Skeletal muscle satellite cell (primary cell): ENCODE measurements around the gene CASP1.
"Not testable (repeated sequence)": the region's sequence is repeated elsewhere in the genome, so short reads cannot be mapped to it uniquely, and the experiment has no call there.

Experiments
- H3K27me3 ChIP-seq: 2 replicates; pipeline ENCODE4 v1.7.0; 2013; ENCODE audit warnings: low read length; ENCODE audit not compliant: control insufficient read depth, insufficient read depth
- H3K36me3 ChIP-seq: 2 replicates; pipeline ENCODE4 v1.7.0; 2013; ENCODE audit warnings: mild to moderate bottlenecking, control low read depth, low read length; ENCODE audit not compliant: insufficient read depth
- H3K4me1 ChIP-seq: 2 replicates; pipeline ENCODE4 v1.7.0; 2013; ENCODE audit warnings: low read length; ENCODE audit not compliant: control insufficient read depth, insufficient read depth
- H3K4me2 ChIP-seq: 2 replicates; pipeline ENCODE4 v1.7.0; 2013; ENCODE audit warnings: mild to moderate bottlenecking, low read length
- H3K4me3 ChIP-seq: 2 replicates; pipeline ENCODE4 v1.7.0; 2013; ENCODE audit warnings: low read length
- H3K9ac ChIP-seq: 2 replicates; pipeline ENCODE4 v1.7.0; 2013; ENCODE audit warnings: mild to moderate bottlenecking, low read depth, low read length, moderate library complexity
- H3K9me3 ChIP-seq: replicated peaks from 2 replicates; pipeline ENCODE4 v1.7.0; 2013; ENCODE audit warnings: mild to moderate bottlenecking, control low read depth, low read length

Gene CASP1

GRCh38 chr11:105069749-105070148, 34.8 kb upstream of the CASP1 start:
- not testable (repeated sequence) for H3K4me1 ChIP-seq

GRCh38 chr11:105063245-105063941, 28.4 kb upstream of the CASP1 start:
- H3K27me3 ChIP-seq, H3K4me3 ChIP-seq, H3K4me1 ChIP-seq, H3K4me2 ChIP-seq, H3K9me3 ChIP-seq, H3K9ac ChIP-seq, H3K36me3 ChIP-seq: not testable (repeated sequence)

More at GRCh38 chr11:105069749-105070148, 34.8 kb upstream of the CASP1 start:
- not testable (repeated sequence) for H3K4me2 ChIP-seq, H3K9me3 ChIP-seq, H3K4me3 ChIP-seq, H3K9ac ChIP-seq, H3K36me3 ChIP-seq, H3K27me3 ChIP-seq

- no peak overlapping the region for H3K4me3 ChIP-seq
- H3K9ac ChIP-seq: no peak overlapping the region
- no peak overlapping the region for H3K4me2 ChIP-seq
- H3K9me3 ChIP-seq: no peaks in the 10 kb centered on the region
- no peaks in the 10 kb centered on the region for H3K36me3 ChIP-seq
- no peaks in the 10 kb centered on the region for H3K4me1 ChIP-seq
- H3K27me3 ChIP-seq: no peaks in the 10 kb centered on the region
Measured at GRCh38 chr11:105057432-105057831, 22.5 kb upstream of the CASP1 start.

GRCh38 chr11:105056446-105056845, 21.5 kb upstream of the CASP1 start:
- H3K4me2 ChIP-seq: no peak overlapping the region
- no peaks in the 10 kb centered on the region for H3K36me3 ChIP-seq
- no peaks in the 10 kb centered on the region for H3K9me3 ChIP-seq
- H3K4me1 ChIP-seq: no peaks in the 10 kb centered on the region
- H3K27me3 ChIP-seq: no peaks in the 10 kb centered on the region
- no peak overlapping the region for H3K9ac ChIP-seq
- no peak overlapping the region for H3K4me3 ChIP-seq

- Histone ChIP-seq H3K27me3 (no peaks in the 10 kb centered on the region), H3K4me1 (no peaks in the 10 kb centered on the region), H3K4me3 (no peak overlapping the region), H3K36me3 (no peaks in the 10 kb centered on the region), H3K9me3 (no peaks in the 10 kb centered on the region), H3K9ac (no peak overlapping the region), H3K4me2 (no peak overlapping the region)
Measured at GRCh38 chr11:105054723-105055493, 20.0 kb upstream of the CASP1 start.

- Histone ChIP-seq H3K4me3 (no peak overlapping the region), H3K4me2 (no peak overlapping the region), H3K27me3 (no peaks in the 10 kb centered on the region), H3K36me3 (no peaks in the 10 kb centered on the region), H3K4me1 (no peaks in the 10 kb centered on the region), H3K9me3 (no peaks in the 10 kb centered on the region), H3K9ac (no peak overlapping the region)
Measured at GRCh38 chr11:105052487-105052886, 17.5 kb upstream of the CASP1 start.

GRCh38 chr11:105051559-105051958, 16.6 kb upstream of the CASP1 start:
- Histone ChIP-seq H3K4me3 (no peak overlapping the region), H3K4me1 (peaks cover 4% of the 10 kb centered on the region), H3K9ac (no peak overlapping the region), H3K9me3 (no peaks in the 10 kb centered on the region), H3K4me2 (no peak overlapping the region), H3K27me3 (no peaks in the 10 kb centered on the region), H3K36me3 (no peaks in the 10 kb centered on the region)

GRCh38 chr11:105049481-105049880, 14.5 kb upstream of the CASP1 start:
- Histone ChIP-seq H3K4me3 (no peak overlapping the region), H3K9ac (no peak overlapping the region), H3K27me3 (no peaks in the 10 kb centered on the region), H3K9me3 (no peaks in the 10 kb centered on the region), H3K36me3 (no peaks in the 10 kb centered on the region), H3K4me1 (peaks cover 17% of the 10 kb centered on the region), H3K4me2 (no peak overlapping the region)

GRCh38 chr11:105046898-105047579, 12.1 kb upstream of the CASP1 start:
- Histone ChIP-seq H3K27me3 (no peaks in the 10 kb centered on the region), H3K36me3 (no peaks in the 10 kb centered on the region), H3K9me3 (no peaks in the 10 kb centered on the region), H3K9ac (no peak overlapping the region), H3K4me3 (no peak overlapping the region), H3K4me2 (peak overlapping the region; percentile 32), H3K4me1 (peaks cover 17% of the 10 kb centered on the region)

- peaks cover 17% of the 10 kb centered on the region for H3K4me1 ChIP-seq
- H3K4me3 ChIP-seq: no peak overlapping the region
- H3K9me3 ChIP-seq: no peaks in the 10 kb centered on the region
- no peaks in the 10 kb centered on the region for H3K36me3 ChIP-seq
- peak overlapping the region; percentile 71 for H3K4me2 ChIP-seq
- no peaks in the 10 kb centered on the region for H3K27me3 ChIP-seq
- no peak overlapping the region for H3K9ac ChIP-seq
Measured at GRCh38 chr11:105045676-105046296, 10.8 kb upstream of the CASP1 start.
